Kidney (tissue), 14 donors: ENCODE measurements around the gene ITPKB. TPM values are rescaled to one million over a fixed set of nuclear protein-coding genes. Genes with fewer than 3 reads are reported as not detected.
"Not testable (repeated sequence)": the region's sequence is repeated elsewhere in the genome, so short reads cannot be mapped to it uniquely, and the experiment has no call there.

ENCODE experiments used
- DNase-seq, 5 donors: peaks; one replicate each; pipeline ENCODE4 v3.0.0-alpha.2; 2013 to 2020
- FAIRE-seq: peaks from 2 replicates; lab custom pipeline; 2012; peaks lifted over from hg19 to GRCh38; lab: Jason Lieb, UNC
- H3K27ac ChIP-seq, 2 donors: one replicate each; pipeline ENCODE4 v1.7.0; 2013; ENCODE audit warnings: low read depth in 2 of 2, low read length in 2 of 2, inconsistent platforms in 1 of 2
- H3K27me3 ChIP-seq: one replicate; pipeline ENCODE4 v1.7.1; 2013; ENCODE audit warnings: low read length, inconsistent platforms; ENCODE audit not compliant: control insufficient read depth, insufficient read depth
- H3K36me3 ChIP-seq, 3 donors: one replicate each; pipeline versions ENCODE4 v1.7.0 to v1.7.1; 2013; ENCODE audit warnings: low read length in 3 of 3, control low read depth in 1 of 3, inconsistent platforms in 1 of 3; ENCODE audit not compliant: insufficient read depth in 3 of 3, control insufficient read depth in 2 of 3
- H3K4me1 ChIP-seq, 3 donors: one replicate each; pipeline versions ENCODE4 v1.7.0 to v1.7.1; 2013; ENCODE audit warnings: low read length in 3 of 3, inconsistent platforms in 1 of 3, low read depth in 1 of 3; ENCODE audit not compliant: control insufficient read depth in 2 of 3, insufficient read depth in 2 of 3
- H3K4me3 ChIP-seq, 3 donors: one replicate each; pipeline versions ENCODE4 v1.7.0 to v1.8.1; 2013; ENCODE audit warnings: low read length in 3 of 3, control low read depth in 1 of 3, inconsistent platforms in 1 of 3
- H3K9ac ChIP-seq, 3 donors: one replicate each; pipeline versions ENCODE4 v1.7.0 to v1.7.1; 2013; ENCODE audit warnings: low read length in 3 of 3, control low read depth in 1 of 3, inconsistent platforms in 1 of 3
- H3K9me3 ChIP-seq, 3 donors: one replicate each; pipeline versions ENCODE4 v1.7.0 to v1.7.1; 2013; ENCODE audit warnings: low read length in 3 of 3, control low read depth in 1 of 3, inconsistent platforms in 1 of 3; ENCODE audit not compliant: control insufficient read depth in 2 of 3, insufficient read depth in 1 of 3
- CTCF ChIP-seq: IDR thresholded peaks from 3 replicates; pipeline ENCODE4 v1.5.1; 2012; ENCODE audit warnings: mild to moderate bottlenecking, moderate library complexity, borderline replicate concordance; ENCODE audit not compliant: insufficient read depth; ENCODE audit errors: extremely low read depth
- intact Hi-C: fragments of 100-400 bp; cut with DNase I; formaldehyde crosslinking; loops from one replicate; pipeline ENCODE4 v1.11.1; 2022
- polyA plus RNA-seq: library from polyadenylated mRNA; stranded (reverse); fragments of 350-450 nt; fragmentation: Illumina TruSeq; extraction: RNeasy Lipid Tissue Mini Kit (QIAGEN cat#74804); gene quantifications from one replicate; pipeline ENCODE4 v1.2.3, GENCODE V29; 2014; ENCODE audit warnings: low read depth, low replicate concordance; ENCODE audit not compliant: insufficient read depth
- total RNA-seq: library from RNA; stranded (reverse); fragmentation: NEBNext Ultra II Directional; extraction: Animal tissue kit (Norgen Biotek cat#: 25700); gene quantifications from one replicate; pipeline ENCODE4 v1.2.1, GENCODE V29; 2021
- donor health status: control.
- donor health status: control.
- donor health status: control.
- donor health status: control.
- donor health status: control.
- donor health status: DM: yes; HTN: yes; CAD: no.
- donor health status: Normal renal cell carcinoma (clear cell type).

The ITPKB gene
- total and polyA plus RNA-seq, 2 donors from 2014 or later, result 20.2 to 39.3 TPM

- Histone ChIP-seq H3K27ac (no peak overlapping the region), H3K4me1 (no peaks in the 10 kb centered on the region), H3K4me3 (no peak overlapping the region), H3K9me3 (no peaks in the 10 kb centered on the region), H3K9ac (no peak overlapping the region), H3K27me3 (no peaks in the 10 kb centered on the region), H3K36me3 (no peaks in the 10 kb centered on the region)
- intact Hi-C loops, result no loop called here
- FAIRE-seq (no peak), DNase-seq (no peak)
- no peak for TF ChIP-seq CTCF
These were observed 12.1 kb upstream of the ITPKB start for GRCh38 chr1:226751214-226751613.

- peak in 1 of 5 donors; percentile 14 for DNase-seq
- Histone ChIP-seq H3K9me3 (no peaks in the 10 kb centered on the region), H3K27ac (no peak overlapping the region), H3K4me1 (no peaks in the 10 kb centered on the region), H3K27me3 (no peaks in the 10 kb centered on the region), H3K9ac (no peak overlapping the region), H3K4me3 (no peak overlapping the region), H3K36me3 (no peaks in the 10 kb centered on the region)
- FAIRE-seq, result no peak
- TF ChIP-seq CTCF, result no peak
- intact Hi-C loops, result no loop called here
These were observed 10.4 kb upstream of the ITPKB start for GRCh38 chr1:226749467-226749866.

- intact Hi-C loops, result no loop called here
- TF ChIP-seq CTCF, result no peak
- no peak for FAIRE-seq
These were observed 9.2 kb upstream of the ITPKB start for GRCh38 chr1:226748306-226748705.

GRCh38 chr1:226747519-226748263 lies 8.6 kb upstream of the ITPKB start:
- H3K4me1 ChIP-seq, DNase-seq, H3K9ac ChIP-seq, H3K4me3 ChIP-seq, H3K36me3 ChIP-seq, intact Hi-C loops, H3K9me3 ChIP-seq, H3K27ac ChIP-seq, H3K27me3 ChIP-seq, FAIRE-seq: not testable (repeated sequence)

More at GRCh38 chr1:226748306-226748705, 9.2 kb upstream of the ITPKB start:
- Histone ChIP-seq H3K27ac (no peak overlapping the region), H3K36me3 (no peaks in the 10 kb centered on the region), H3K9me3 (peaks cover 0 to 3% (median 0%) of the 10 kb centered on the region in 3 donors), H3K4me3 (no peak overlapping the region), H3K4me1 (no peaks in the 10 kb centered on the region), H3K9ac (no peak overlapping the region), H3K27me3 (no peaks in the 10 kb centered on the region)
- DNase-seq, result no peak
